Neuron (in vitro differentiated cells): Measurements from ENCODE around the gene BHLHE23.

Source experiments
- H2AFZ ChIP-seq: one replicate; pipeline ENCODE4 v1.6.1; 2013; ENCODE audit warnings: low read depth, mild to moderate bottlenecking, inconsistent platforms, low read length, moderate library complexity
- H3K27me3 ChIP-seq: one replicate; pipeline ENCODE4 v1.6.1; 2013; ENCODE audit warnings: low read length; ENCODE audit not compliant: insufficient read depth
- H3K36me3 ChIP-seq: one replicate; pipeline ENCODE4 v1.6.1; 2013; ENCODE audit warnings: low read length; ENCODE audit not compliant: insufficient read depth
- H3K4me1 ChIP-seq: one replicate; pipeline ENCODE4 v1.6.1; 2013; ENCODE audit warnings: low read length; ENCODE audit not compliant: insufficient read depth
- H3K4me3 ChIP-seq: 2 replicates; pipeline ENCODE4 v1.5.1; 2013; ENCODE audit warnings: mild to moderate bottlenecking, low read length, moderate library complexity
- H3K9me3 ChIP-seq: one replicate; pipeline ENCODE4 v1.6.1; 2013; ENCODE audit warnings: low read length

The BHLHE23 gene

DNA sequence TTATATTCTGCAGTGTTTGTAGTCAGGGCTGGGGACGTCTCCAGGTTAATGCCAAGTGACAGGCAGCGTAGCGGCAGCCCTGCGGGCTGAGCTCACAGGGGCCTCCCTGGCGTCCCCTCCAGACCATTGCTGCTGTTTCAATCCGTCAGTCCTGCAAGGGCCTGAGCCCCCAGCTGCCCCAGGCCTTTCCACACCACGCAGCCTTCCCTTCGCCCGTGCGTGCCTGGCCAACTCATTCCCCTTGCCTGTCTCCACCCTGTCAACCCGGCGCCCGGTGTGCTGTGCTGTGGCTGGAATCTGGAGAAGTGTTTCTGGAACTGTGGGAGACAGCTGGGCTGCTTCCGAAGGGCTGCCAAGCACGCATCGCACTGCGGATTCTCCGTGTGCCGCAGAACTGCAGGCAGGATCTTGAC is 11.9 kb downstream of the BHLHE23 start:
- Histone ChIP-seq H3K9me3 (peaks cover 4% of the 10 kb centered on the region), H2AFZ (no peak overlapping the region), H3K4me1 (peaks cover 15% of the 10 kb centered on the region), H3K27me3 (peaks cover 76% of the 10 kb centered on the region), H3K4me3 (no peak overlapping the region), H3K36me3 (no peaks in the 10 kb centered on the region)

GRCh38 chr20:62993856-62994494 is 12.8 kb downstream of the BHLHE23 start:
- Histone ChIP-seq H3K4me1 (peaks cover 15% of the 10 kb centered on the region), H2AFZ (no peak overlapping the region), H3K27me3 (peaks cover 67% of the 10 kb centered on the region), H3K4me3 (no peak overlapping the region), H3K36me3 (no peaks in the 10 kb centered on the region), H3K9me3 (no peaks in the 10 kb centered on the region)

DNA sequence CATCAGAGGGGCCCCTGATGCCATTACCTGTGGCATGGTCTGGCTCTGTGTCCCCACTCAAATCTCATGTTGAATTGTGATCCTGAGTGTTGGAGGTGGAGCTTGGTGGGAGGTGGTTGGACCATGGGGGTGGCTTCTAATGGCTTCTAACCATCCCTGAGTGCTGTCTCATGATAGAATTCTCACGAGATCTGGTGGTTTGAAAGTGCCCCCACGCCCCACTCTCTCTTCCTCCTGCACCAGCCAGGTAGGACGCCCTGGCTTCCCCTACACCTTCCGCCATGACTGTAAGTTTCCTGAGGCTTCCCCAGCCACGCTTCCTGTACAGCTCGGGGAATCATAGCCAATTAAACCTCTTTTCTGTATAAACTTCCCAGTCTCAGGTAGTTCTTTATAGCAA is 14.9 kb downstream of the BHLHE23 start:
- Histone ChIP-seq H3K9me3 (no peaks in the 10 kb centered on the region), H3K4me1 (peaks cover 19% of the 10 kb centered on the region), H3K36me3 (no peaks in the 10 kb centered on the region), H2AFZ (no peak overlapping the region), H3K4me3 (no peak overlapping the region), H3K27me3 (peaks cover 49% of the 10 kb centered on the region)

DNA sequence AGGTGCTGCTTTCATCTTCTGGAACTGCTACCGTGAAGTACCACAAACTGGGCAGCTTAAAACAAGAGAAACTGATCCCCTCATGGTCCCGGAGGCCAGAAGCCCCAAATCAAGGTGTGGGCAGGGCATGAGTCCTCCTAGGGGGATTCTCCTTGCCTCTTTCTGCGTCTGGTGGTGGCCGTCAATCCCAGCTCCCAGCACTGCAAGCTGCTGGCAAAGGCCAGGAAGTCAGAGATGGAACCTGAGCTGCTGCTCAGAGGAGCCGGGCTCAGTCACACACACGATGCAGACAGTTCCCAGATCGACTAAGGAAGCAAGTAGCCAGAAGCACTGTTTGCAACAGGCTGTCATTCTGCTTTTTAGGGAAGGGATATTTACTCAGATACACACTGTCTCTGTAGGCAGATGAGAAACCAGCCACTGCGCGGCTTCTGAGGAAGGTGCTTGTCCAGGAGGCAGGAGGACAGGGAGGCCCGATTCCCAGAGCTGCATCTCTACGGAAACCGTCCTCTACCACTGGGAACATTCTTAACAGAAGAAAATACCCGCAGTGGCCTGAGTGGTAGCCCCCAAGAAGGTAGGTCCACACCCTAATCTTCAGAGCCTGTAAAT is 15.5 kb downstream of the BHLHE23 start:
- Histone ChIP-seq H3K4me1 (peaks cover 22% of the 10 kb centered on the region), H2AFZ (no peak overlapping the region), H3K27me3 (peaks cover 45% of the 10 kb centered on the region), H3K9me3 (no peaks in the 10 kb centered on the region), H3K36me3 (no peaks in the 10 kb centered on the region), H3K4me3 (no peak overlapping the region)

DNA sequence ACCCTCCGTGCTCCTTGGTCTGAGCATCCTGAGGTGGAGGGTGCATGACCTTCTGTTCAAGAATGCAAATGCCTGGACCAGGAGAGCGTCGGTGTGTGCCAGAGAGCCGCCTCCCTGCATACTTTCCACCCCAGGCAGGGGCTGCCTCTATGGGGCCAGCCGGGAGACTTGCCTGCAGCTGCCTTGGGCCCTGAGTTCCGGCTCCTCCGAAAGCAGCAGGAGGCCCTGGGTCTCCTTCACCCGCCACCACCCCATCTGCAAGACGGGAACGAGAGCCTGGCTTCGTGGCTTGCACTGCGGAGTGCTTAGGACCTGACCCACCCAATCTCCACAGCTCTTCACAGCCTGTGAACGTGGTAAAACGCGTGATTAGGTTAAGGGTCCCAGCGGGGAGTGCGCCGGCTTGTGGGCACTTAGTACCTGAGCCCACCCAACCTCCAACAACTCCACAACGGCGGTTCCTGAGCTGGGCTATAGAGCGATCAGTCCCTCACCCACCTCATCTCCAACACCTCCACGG is 16.4 kb downstream of the BHLHE23 start:
- Histone ChIP-seq H2AFZ (no peak overlapping the region), H3K4me1 (peaks cover 22% of the 10 kb centered on the region), H3K9me3 (no peaks in the 10 kb centered on the region), H3K36me3 (no peaks in the 10 kb centered on the region), H3K27me3 (peaks cover 36% of the 10 kb centered on the region), H3K4me3 (no peak overlapping the region)

- H3K9me3 ChIP-seq, result no peaks in the 10 kb centered on the region
- H3K27me3 ChIP-seq, result peaks cover 26% of the 10 kb centered on the region
- no peak overlapping the region for H3K4me3 ChIP-seq
- no peaks in the 10 kb centered on the region for H3K36me3 ChIP-seq
- no peak overlapping the region for H2AFZ ChIP-seq
- peaks cover 24% of the 10 kb centered on the region for H3K4me1 ChIP-seq
Measured at GRCh38 chr20:62989201-62989601, 17.6 kb downstream of the BHLHE23 start.

- no peaks in the 10 kb centered on the region for H3K9me3 ChIP-seq
- H2AFZ ChIP-seq, result no peak overlapping the region
- peaks cover 33% of the 10 kb centered on the region for H3K4me1 ChIP-seq
- H3K36me3 ChIP-seq, result no peaks in the 10 kb centered on the region
- H3K4me3 ChIP-seq, result no peak overlapping the region
- peaks cover 16% of the 10 kb centered on the region for H3K27me3 ChIP-seq
Measured at GRCh38 chr20:62987114-62987513, 19.6 kb downstream of the BHLHE23 start.

DNA sequence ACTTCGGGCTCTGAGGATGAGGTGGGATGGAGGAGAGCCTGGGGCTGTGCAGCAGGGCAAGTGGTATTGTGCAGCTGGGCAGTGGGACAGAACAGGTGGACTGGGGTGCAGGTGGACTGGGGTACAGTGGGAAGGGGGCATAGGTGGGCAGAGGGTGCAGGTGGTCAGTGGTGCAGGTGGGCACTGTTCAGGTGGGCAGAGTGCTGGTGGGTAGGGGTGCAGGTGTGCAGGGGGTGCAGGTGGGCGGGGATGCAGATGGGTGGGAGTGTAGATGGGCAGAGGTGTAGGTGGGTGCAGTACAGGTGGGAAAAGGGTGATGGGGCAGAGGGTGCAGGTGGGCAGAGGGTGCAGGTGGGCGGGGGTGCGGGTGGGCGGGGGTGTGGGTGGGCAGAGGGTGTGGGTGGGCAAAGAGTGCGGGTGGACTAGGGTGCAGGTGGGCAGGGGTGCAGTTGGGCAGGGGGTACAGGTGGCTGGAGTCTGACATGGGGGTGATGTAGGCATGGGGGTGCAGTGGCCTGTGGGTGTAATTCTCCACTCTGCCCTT is 20.4 kb downstream of the BHLHE23 start:
- H3K4me1 ChIP-seq, result peaks cover 33% of the 10 kb centered on the region

DNA sequence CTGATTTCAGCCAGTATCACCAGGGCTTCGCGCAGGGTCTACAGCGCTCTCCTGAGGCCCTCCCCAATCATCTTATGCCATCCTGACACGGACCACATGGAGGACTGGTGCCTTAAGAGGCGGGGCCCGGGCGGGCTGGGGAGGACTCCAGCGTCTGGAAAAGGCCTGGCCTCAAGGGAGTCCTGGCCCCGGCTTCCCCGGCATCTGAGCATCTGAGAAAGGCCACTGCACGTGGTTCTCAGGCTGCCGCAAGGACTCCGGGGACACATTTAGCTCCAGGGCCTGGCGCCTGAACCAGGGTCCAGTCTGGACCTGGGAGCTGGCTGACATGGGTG is 21.4 kb downstream of the BHLHE23 start:
- Histone ChIP-seq H3K4me1 (peaks cover 39% of the 10 kb centered on the region), H3K9me3 (no peaks in the 10 kb centered on the region), H3K4me3 (no peak overlapping the region), H2AFZ (no peak overlapping the region), H3K36me3 (no peaks in the 10 kb centered on the region), H3K27me3 (peaks cover 9% of the 10 kb centered on the region)

More for the DNA sequence above, 20.4 kb downstream of the BHLHE23 start:
- Histone ChIP-seq H3K36me3 (no peaks in the 10 kb centered on the region), H2AFZ (no peak overlapping the region), H3K27me3 (peaks cover 9% of the 10 kb centered on the region), H3K9me3 (no peaks in the 10 kb centered on the region), H3K4me3 (no peak overlapping the region)

DNA sequence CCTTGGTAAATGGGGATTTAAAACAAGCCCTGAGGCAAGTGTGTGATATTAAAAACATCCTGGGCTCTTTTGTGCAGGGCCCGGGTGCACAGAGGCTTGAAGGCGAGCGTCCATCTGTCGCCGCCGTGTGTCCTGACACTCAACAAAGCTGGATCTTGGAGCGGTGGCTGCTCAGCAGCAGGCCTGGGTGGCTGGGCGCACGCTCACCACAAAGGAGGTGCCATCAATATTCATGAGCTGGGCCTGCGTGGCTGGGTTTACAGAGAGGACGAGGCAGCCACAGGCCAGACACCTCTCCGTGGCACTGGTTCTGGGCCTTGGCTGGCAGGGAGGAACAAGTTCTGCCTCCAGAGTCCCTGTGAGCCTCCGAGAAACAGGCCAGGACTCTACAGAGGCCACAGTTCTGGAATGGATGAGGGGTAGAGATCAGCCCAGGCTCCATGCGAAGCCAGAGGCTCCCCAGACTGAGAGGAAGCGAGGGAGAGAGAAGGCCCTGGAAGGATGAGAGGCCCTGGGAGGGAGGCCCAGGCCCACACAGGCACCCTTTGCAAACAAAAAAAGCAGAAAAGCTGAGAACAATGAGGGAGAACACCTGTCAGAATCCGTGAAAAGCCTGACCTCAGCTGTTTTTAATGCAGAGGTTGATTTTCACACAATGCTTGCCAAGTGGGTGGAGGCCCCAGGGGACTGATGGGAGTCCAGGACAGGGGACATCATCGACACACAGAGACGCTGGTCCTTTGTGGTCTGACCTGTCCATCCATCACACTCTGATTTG is 21.9 kb downstream of the BHLHE23 start:
- H3K4me3 ChIP-seq, result no peak overlapping the region
- H3K27me3 ChIP-seq, result peaks cover 11% of the 10 kb centered on the region
- no peaks in the 10 kb centered on the region for H3K9me3 ChIP-seq
- H2AFZ ChIP-seq, result peak overlapping the region; percentile 44
- H3K36me3 ChIP-seq, result no peaks in the 10 kb centered on the region
- H3K4me1 ChIP-seq, result peaks cover 44% of the 10 kb centered on the region

DNA sequence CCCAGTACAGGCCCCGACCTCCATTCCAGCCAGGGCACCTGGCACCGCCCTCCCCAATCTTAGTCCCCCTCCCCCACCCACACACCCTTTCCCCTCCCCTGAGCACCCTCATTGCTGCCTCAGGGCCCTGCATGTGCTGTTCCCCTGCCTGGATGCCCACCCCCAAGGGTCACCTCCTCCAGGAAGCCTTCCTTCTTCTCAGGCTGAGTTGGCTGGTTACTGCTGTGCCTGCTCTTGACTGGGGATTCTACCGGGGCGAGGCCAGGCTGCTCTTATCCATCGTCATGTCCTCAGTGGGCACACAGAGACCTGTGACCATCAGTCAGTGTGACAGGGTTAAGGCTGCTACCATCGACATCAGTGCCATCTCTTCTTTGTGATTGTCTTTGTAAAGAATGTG is 23.6 kb downstream of the BHLHE23 start:
- Histone ChIP-seq H2AFZ (no peak overlapping the region), H3K9me3 (no peaks in the 10 kb centered on the region), H3K27me3 (peaks cover 28% of the 10 kb centered on the region), H3K4me3 (no peak overlapping the region), H3K36me3 (no peaks in the 10 kb centered on the region), H3K4me1 (peaks cover 48% of the 10 kb centered on the region)

- Histone ChIP-seq H3K27me3 (peaks cover 36% of the 10 kb centered on the region), H3K9me3 (no peaks in the 10 kb centered on the region), H2AFZ (no peak overlapping the region)
Measured at GRCh38 chr20:62982124-62983075, 24.4 kb downstream of the BHLHE23 start.

More at GRCh38 chr20:62982124-62983075, 24.4 kb downstream of the BHLHE23 start:
- no peak overlapping the region for H3K4me3 ChIP-seq
- no peaks in the 10 kb centered on the region for H3K36me3 ChIP-seq
- peaks cover 48% of the 10 kb centered on the region for H3K4me1 ChIP-seq
